NCI-H1930 (cell line): ENCODE measurements around the gene ATP5IF1.

ENCODE experiments used
- DNase-seq, 2 experiments: peaks; one replicate each; lab custom pipeline; 2025; lab: John Stamatoyannopoulos, UW

Gene ATP5IF1

GRCh38 chr1:28235755-28236655 is at the start of gene ATP5IF1:
ATP5IF1 (plus strand) TSS chr1:28236124; CDS start chr1:28236184, 60 bp downstream.
- peak; percentile 94 to 95 for DNase-seq

- no peak for DNase-seq
These were observed 45.5 kb upstream of the ATP5IF1 start for GRCh38 chr1:28190337-28190979.

GRCh38 chr1:28190996-28191645 is 44.8 kb upstream of the ATP5IF1 start:
- no peak for DNase-seq

- no peak for DNase-seq
These were observed 42.2 kb upstream of the ATP5IF1 start for GRCh38 chr1:28193701-28194161.

GRCh38 chr1:28194326-28195035 is 41.4 kb upstream of the ATP5IF1 start:
- no peak for DNase-seq

- no peak for DNase-seq
These were observed 40.1 kb upstream of the ATP5IF1 start for GRCh38 chr1:28195780-28196179.

- DNase-seq, result no peak
These were observed 39.6 kb upstream of the ATP5IF1 start for GRCh38 chr1:28196330-28196729.

GRCh38 chr1:28197682-28198415 is 38.1 kb upstream of the ATP5IF1 start:
- DNase-seq, result no peak

GRCh38 chr1:28199328-28200233 is 36.3 kb upstream of the ATP5IF1 start:
- no peak for DNase-seq

- DNase-seq, result no peak
These were observed 35.6 kb upstream of the ATP5IF1 start for GRCh38 chr1:28200234-28200873.

- no peak for DNase-seq
These were observed 30.7 kb upstream of the ATP5IF1 start for GRCh38 chr1:28205243-28205642.

GRCh38 chr1:28208818-28209441 is 27.0 kb upstream of the ATP5IF1 start:
- DNase-seq, result peak in 1 of 2 experiments; percentile 36

GRCh38 chr1:28209700-28210099 is 26.2 kb upstream of the ATP5IF1 start:
- no peak for DNase-seq

GRCh38 chr1:28213315-28213714 is 22.6 kb upstream of the ATP5IF1 start:
- no peak for DNase-seq

GRCh38 chr1:28229089-28229488 is 6.8 kb upstream of the ATP5IF1 start:
- no peak for DNase-seq

GRCh38 chr1:28229996-28230395 is 5.9 kb upstream of the ATP5IF1 start:
- DNase-seq, result no peak

- DNase-seq, result peak; percentile 84 to 85
These were observed 3.2 kb upstream of the ATP5IF1 start, which contains the start of gene DNAJC8 for GRCh38 chr1:28232558-28233263. DNAJC8 (minus strand) TSS chr1:28233029; CDS start chr1:28232998, 31 bp downstream.

- no peak for DNase-seq
These were observed 2.7 kb upstream of the ATP5IF1 start for GRCh38 chr1:28233264-28233606.
